K562 (cell line): Measurements from ENCODE around the gene GAL. TPM values are rescaled to one million over a fixed set of nuclear protein-coding genes. Genes with fewer than 3 reads are reported as not detected.

Experiments
- ATAC-seq: fragments of 200-7000 bp; cut with Tn5 transposase; 3 replicates; pipeline ENCODE4 v1.9.1; 2020; ENCODE audit warnings: moderate library complexity
- BruUV-seq: library from RNA; stranded (reverse); fragments of 400-500 nt; replicated peaks from 2 replicates; lab custom pipeline; 2021; lab: Mats Ljungman, UMichigan
- CTCF ChIA-PET: fragments of 300-600 bp; formaldehyde crosslinking; extraction: SDS; loops from one replicate; lab custom pipeline; 2021; ENCODE audit warnings: low intra/inter-chr PET ratio; lab: Yijun Ruan, JAX
- POLR2A ChIA-PET: fragments of 300-600, 350-650 bp; sonication (Branson Sonifier 250); formaldehyde crosslinking; extraction: SDS; loops from one replicate; lab custom pipeline; 2021; ENCODE audit warnings: antibody characterized with exemption, inconsistent platforms; lab: Yijun Ruan, JAX
- DNase-seq, 4 experiments: peaks; one replicate each; pipeline versions ENCODE4 v3.0.0 to v3.0.0-alpha.2; 2011 to 2018; ENCODE audit warnings: low spot score in 3 of 4, mixed read lengths in 3 of 4; ENCODE audit errors: extremely low read depth in 1 of 4
- FAIRE-seq: peaks from 2 replicates; lab custom pipeline; 2011; peaks lifted over from hg19 to GRCh38; lab: Jason Lieb, UNC
- H2AFZ ChIP-seq: 2 replicates; pipeline ENCODE4 v1.6.0; 2011; ENCODE audit warnings: low read depth, low read length, control low read depth, inconsistent platforms
- H3K27ac ChIP-seq: fragments of 200-600 bp; 3 replicates; pipeline ENCODE4 v1.8.0; 2011; ENCODE audit warnings: low read depth, mild to moderate bottlenecking, control low read depth, inconsistent platforms, low read length, moderate library complexity, mixed read lengths; ENCODE audit errors: extremely low read depth
- H3K27me3 ChIP-seq, 2 experiments: fragments of 300-600 bp in 1 of 2; 2 replicates in 1 of 2; 3 replicates in 1 of 2; pipeline versions ENCODE4 v1.6.0 to v1.8.0; 2011; ENCODE audit warnings: inconsistent platforms in 2 of 2, low read length in 2 of 2, mild to moderate bottlenecking in 1 of 2, mixed read lengths in 1 of 2, moderate library complexity in 1 of 2; ENCODE audit not compliant: control insufficient read depth in 2 of 2, insufficient read depth in 2 of 2
- H3K36me3 ChIP-seq: fragments of 300-600 bp; 3 replicates; pipeline ENCODE4 v1.8.0; 2011; ENCODE audit warnings: mild to moderate bottlenecking, low read length, inconsistent platforms; ENCODE audit not compliant: control insufficient read depth, insufficient read depth
- H3K4me1 ChIP-seq, 2 experiments: fragments of 200-600 bp in 1 of 2; replicated peaks in 1 of 2; 2 replicates in 1 of 2; 3 replicates in 1 of 2; pipeline versions ENCODE4 v1.5.1 to v1.8.0; 2011; ENCODE audit warnings: inconsistent platforms in 2 of 2, low read length in 2 of 2, mild to moderate bottlenecking in 1 of 2, mixed read lengths in 1 of 2, moderate library complexity in 1 of 2; ENCODE audit not compliant: control insufficient read depth in 2 of 2, insufficient read depth in 2 of 2
- H3K4me2 ChIP-seq: 2 replicates; pipeline ENCODE4 v1.6.1; 2011; ENCODE audit warnings: low read length, control low read depth, inconsistent platforms, mixed read lengths; ENCODE audit not compliant: insufficient read depth
- H3K4me3 ChIP-seq: fragments of 200-600 bp; sonication (generic), shearing (Covaris generic); 2 replicates; pipeline ENCODE4 v1.5.1; 2016; ENCODE audit warnings: control low read depth, inconsistent platforms
- H3K79me2 ChIP-seq: fragments of 200-600 bp; 3 replicates; pipeline ENCODE4 v1.8.0; 2011; ENCODE audit warnings: low read length, inconsistent platforms; ENCODE audit not compliant: control insufficient read depth, insufficient read depth
- H3K9ac ChIP-seq, 2 experiments: 2 replicates each; pipeline versions ENCODE4 v1.6.0 to v1.6.1; 2011; ENCODE audit warnings: low read depth in 2 of 2, low read length in 2 of 2, control low read depth in 1 of 2, inconsistent platforms in 1 of 2, mild to moderate bottlenecking in 1 of 2, mixed read lengths in 1 of 2; ENCODE audit not compliant: insufficient read depth in 1 of 2
- H3K9me1 ChIP-seq: one replicate; pipeline ENCODE4 v1.6.0; 2011; ENCODE audit warnings: inconsistent platforms, mild to moderate bottlenecking, low read length, moderate library complexity; ENCODE audit not compliant: control insufficient read depth, insufficient read depth
- H3K9me3 ChIP-seq: replicated peaks from 2 replicates; pipeline ENCODE4 v1.5.1; 2011; ENCODE audit warnings: low read depth, low read length, inconsistent platforms; ENCODE audit not compliant: control insufficient read depth, insufficient read depth
- H4K20me1 ChIP-seq: replicated peaks from 2 replicates; pipeline ENCODE4 v1.6.1; 2011; ENCODE audit warnings: low read length, inconsistent platforms, mixed read lengths; ENCODE audit not compliant: control insufficient read depth, insufficient read depth
- BACH1 ChIP-seq: fragments of 200-800 bp; sonication (Bioruptor generic); IDR thresholded peaks from 2 replicates; pipeline ENCODE4 v1.6.1; 2016; ENCODE audit warnings: missing genetic modification characterization, missing compliant biosample characterization
- E2F6 ChIP-seq, 2 experiments: IDR thresholded peaks; 2 replicates each; pipeline ENCODE4 v1.6.1; 2011; ENCODE audit warnings: borderline replicate concordance in 1 of 2, control low read depth in 1 of 2, low read depth in 1 of 2, low read length in 1 of 2, mild to moderate bottlenecking in 1 of 2, mixed read lengths in 1 of 2, moderate library complexity in 1 of 2; ENCODE audit not compliant: insufficient read depth in 1 of 2, insufficient read length in 1 of 2, poor library complexity in 1 of 2, severe bottlenecking in 1 of 2; ENCODE audit errors: extremely low read depth in 1 of 2
- EGR1 ChIP-seq: fragments of 450-650 bp; conservative IDR thresholded peaks from 2 replicates; pipeline ENCODE4 v1.6.1; 2017; ENCODE audit warnings: mild to moderate bottlenecking
- HLTF ChIP-seq: fragments of 450-650 bp; IDR thresholded peaks from 2 replicates; pipeline ENCODE4 v1.6.1; 2016
- MIER1 ChIP-seq: fragments of 450-650 bp; IDR thresholded peaks from 2 replicates; pipeline ENCODE4 v1.6.1; 2016; ENCODE audit warnings: antibody characterized with exemption, mild to moderate bottlenecking, low read depth
- RAD21 ChIP-seq, 2 experiments: fragments of 250-450 bp in 1 of 2; fragments of 450-650 bp in 1 of 2; sonication (Bioruptor Pico) in 1 of 2; formaldehyde crosslinking in 1 of 2; IDR thresholded peaks in 1 of 2; conservative IDR thresholded peaks in 1 of 2; 2 replicates each; pipeline versions ENCODE4 v1.4.0 to v1.8.0; 2020 to 2022; ENCODE audit warnings: mild to moderate bottlenecking in 2 of 2, moderate library complexity in 1 of 2
- RBM39 ChIP-seq: fragments of 200-400 bp; formaldehyde crosslinking; optimal IDR thresholded peaks from 2 replicates; pipeline ENCODE3; 2018; ENCODE audit warnings: low read depth, low read length
- TFAM ChIP-seq: fragments of 250-450 bp; sonication (Bioruptor Pico); conservative IDR thresholded peaks from 2 replicates; pipeline ENCODE4 v1.5.0; 2021; ENCODE audit warnings: mild to moderate bottlenecking, moderate library complexity
- ZNF592 ChIP-seq: fragments of 450-650 bp; IDR thresholded peaks from 2 replicates; pipeline ENCODE4 v1.6.1; 2017; ENCODE audit warnings: antibody characterized with exemption, mild to moderate bottlenecking
- ZNF76 ChIP-seq: fragments of 250-450 bp; sonication (Bioruptor Pico); IDR thresholded peaks from 2 replicates; pipeline ENCODE4 v1.4.0; 2020; ENCODE audit warnings: mild to moderate bottlenecking, moderate library complexity, borderline replicate concordance
- WGBS: fragments of 100-300 bp; shearing (Covaris generic); methylation state at CpG from one replicate; pipeline ENCODE4 v1.1.6; 2016; ENCODE audit warnings: low coverage, mixed read lengths; ENCODE audit not compliant: insufficient coverage; ENCODE audit errors: missing lambda C conversion rate; 5-methylcytosine and 5-hydroxymethylcytosine counted together
- in situ Hi-C: fragments of 300-500 bp; cut with MboI; formaldehyde crosslinking; loops from 4 replicates; pipeline ENCODE4 v1.15.0; 2018; ENCODE audit warnings: inconsistent platforms, mixed read lengths
- intact Hi-C: fragments of 100-400 bp; cut with micrococcal nuclease; formaldehyde crosslinking; loops from 2 replicates; pipeline ENCODE4 v1.14.2; 2022
- polyA plus RNA-seq, 8 experiments: library from polyadenylated mRNA; depleted of rRNA in 4 of 8; stranded (reverse) in 5 of 8; unstranded in 3 of 8; fragments of >200 nt; fragmentation: Nextera tagmentation in 2 of 8; fragmentation: Illumina TruSeq in 1 of 8; extraction: Ambion mirVana in 2 of 8; extraction: Trizol in 1 of 8; gene quantifications; 2 replicates each; pipeline versions ENCODE4 v1.2.1 to v1.2.3, GENCODE V29; 2011 to 2014; ENCODE audit warnings: inconsistent platforms in 1 of 8, missing spikeins in 1 of 8
- total RNA-seq, 7 experiments: library from RNA; depleted of rRNA in 6 of 7; stranded (reverse); fragments of >200 nt in 6 of 7; fragmentation: Illumina TruSeq in 2 of 7; extraction: Trizol in 2 of 7; gene quantifications; 2 replicates each; pipeline versions ENCODE4 v1.2.1 to v1.2.3, GENCODE V29; 2011 to 2021; ENCODE audit warnings: low replicate concordance in 1 of 7

The GAL gene
- total and polyA plus RNA-seq, 9 of the 15 experiments (the other 6 are each of a cell fraction or from before 2014, with no cell fraction given): 10.6 to 119 (median 36.3) TPM

- no peak for TF ChIP-seq ZNF592
- TF ChIP-seq EGR1: peak; percentile 73
Measured at GRCh38 chr11:68682531-68682961, 1.8 kb upstream of the GAL start (continued).

GRCh38 chr11:68683121-68683520 lies 1.2 kb upstream of the GAL start:
- Histone ChIP-seq H2AFZ (peak overlapping the region; percentile 95), H3K4me2 (no peak overlapping the region), H3K36me3 (peaks cover 28% of the 10 kb centered on the region; the same call in 2 of the 3 replicates), H3K79me2 (peaks cover 10% of the 10 kb centered on the region), H3K27me3 (no peaks in the 10 kb centered on the region), H4K20me1 (no peaks in the 10 kb centered on the region; the same call in 1 of the 2 replicates), H3K9me3 (no peaks in the 10 kb centered on the region), H3K4me3 (no peak overlapping the region), H3K9me1 (no peaks in the 10 kb centered on the region), H3K27ac (no peak overlapping the region), H3K4me1 (peaks cover 4 to 36% of the 10 kb centered on the region in 2 experiments; a peak in 3 of 5 replicates), H3K9ac (peak overlapping the region in 1 of 2 experiments; percentile 75; a peak in 1 of 4 replicates)
- ATAC-seq: no peak
- ChIA-PET CTCF (no interaction called here), POLR2A (interaction anchor here (0.5 to 1.2 kb wide), 5 partner anchors 9 to 617 kb away, joined by 3 to 4 read pairs (median 3); no protein-coding TSS in a partner anchor)
- peak in 1 of 4 experiments; percentile 8 for DNase-seq
- TF ChIP-seq E2F6 (IDR thresholded peaks at IDR 0.05; ENCODE audit: borderline replicate concordance in 1 of 2, extremely low read depth in 1 of 2, insufficient read depth in 1 of 2, insufficient read length in 1 of 2, low read depth in 1 of 2, low read length in 1 of 2, poor library complexity in 1 of 2, severe bottlenecking in 1 of 2) (peak in 1 of 2 experiments; percentile 13), MIER1 (no peak), BACH1 (tag) (no peak), ZNF76 (no peak), TFAM (no peak), HLTF (no peak), RAD21 (CRISPR knock-in tag; conservative IDR thresholded peaks at IDR 0.05 in 1 of 2, IDR thresholded peaks at IDR 0.05 in 1 of 2) (peak in 1 of 2 experiments; percentile 21; a peak in 2 of 4 replicates), RBM39 (no peak)
- WGBS: 57% methylated on average over 7 of the region's 7 CpGs
- FAIRE-seq: peak; percentile 61
- intact Hi-C loops: no loop called here
- in situ Hi-C loops: loop anchor here (25.0 kb wide), 1 partner anchor 1146 kb away; no protein-coding TSS in a partner anchor
- no TSS peak for BruUV-seq
